Neutrophil (primary cell): ENCODE data around the gene ANXA2.

Experiments used
- H3K27ac ChIP-seq: fragments of 200-600 bp; sonication (generic); 2 replicates; pipeline ENCODE4 v1.5.1; 2016; ENCODE audit warnings: mild to moderate bottlenecking, moderate library complexity
- H3K27me3 ChIP-seq: fragments of 200-600 bp; sonication (generic); 2 replicates; pipeline ENCODE4 v1.6.0; 2016; ENCODE audit warnings: mild to moderate bottlenecking
- H3K36me3 ChIP-seq: fragments of 200-600 bp; sonication (generic); 2 replicates; pipeline ENCODE4 v1.5.1; 2017
- H3K4me1 ChIP-seq, 2 experiments: fragments of 200-600 bp in 1 of 2; sonication (generic) in 1 of 2; 1 replicate in 1 of 2; 2 replicates in 1 of 2; pipeline versions ENCODE4 v1.5.1 to v1.6.1; 2013 to 2016; ENCODE audit warnings: low read depth in 1 of 2, low read length in 1 of 2, mild to moderate bottlenecking in 1 of 2, moderate library complexity in 1 of 2; ENCODE audit not compliant: control insufficient read depth in 1 of 2, insufficient read depth in 1 of 2
- H3K4me3 ChIP-seq, 2 experiments: fragments of 200-600 bp in 1 of 2; sonication (generic) in 1 of 2; 1 replicate in 1 of 2; 2 replicates in 1 of 2; pipeline ENCODE4 v1.5.1; 2013 to 2016; ENCODE audit warnings: low read depth in 1 of 2, low read length in 1 of 2, mild to moderate bottlenecking in 1 of 2, moderate library complexity in 1 of 2
- H3K9me3 ChIP-seq: fragments of 200-600 bp; sonication (generic); 2 replicates; pipeline ENCODE4 v1.5.1; 2016
- CTCF ChIP-seq: fragments of 200-600 bp; sonication (generic); IDR thresholded peaks from 2 replicates; pipeline ENCODE4 v1.5.1; 2016; ENCODE audit warnings: antibody characterized with exemption

The ANXA2 gene

GRCh38 chr15:60350108-60350507, 47.7 kb downstream of the ANXA2 start:
- no peaks in the 10 kb centered on the region for H3K4me1 ChIP-seq
- H3K9me3 ChIP-seq = no peaks in the 10 kb centered on the region
- no peaks in the 10 kb centered on the region for H3K27me3 ChIP-seq
- H3K36me3 ChIP-seq = no peaks in the 10 kb centered on the region
- H3K27ac ChIP-seq = no peak overlapping the region
- H3K4me3 ChIP-seq = no peak overlapping the region
- TF ChIP-seq CTCF = no peak

GRCh38 chr15:60349589-60349988, 48.2 kb downstream of the ANXA2 start:
- H3K27me3 ChIP-seq = no peaks in the 10 kb centered on the region
- TF ChIP-seq CTCF = no peak
- H3K4me1 ChIP-seq = no peaks in the 10 kb centered on the region
- no peak overlapping the region for H3K4me3 ChIP-seq
- H3K9me3 ChIP-seq = no peaks in the 10 kb centered on the region
- H3K36me3 ChIP-seq = no peaks in the 10 kb centered on the region
- H3K27ac ChIP-seq = no peak overlapping the region

GRCh38 chr15:60347480-60348049, 50.2 kb downstream of the ANXA2 start:
- TF ChIP-seq CTCF = no peak

GRCh38 chr15:60346653-60347052, 51.1 kb downstream of the ANXA2 start:
- no peak for TF ChIP-seq CTCF

More at GRCh38 chr15:60347480-60348049, 50.2 kb downstream of the ANXA2 start:
- Histone ChIP-seq H3K4me3 (no peak overlapping the region), H3K36me3 (no peaks in the 10 kb centered on the region), H3K27me3 (peaks cover 7% of the 10 kb centered on the region), H3K9me3 (no peaks in the 10 kb centered on the region), H3K4me1 (no peaks in the 10 kb centered on the region), H3K27ac (no peak overlapping the region)

GRCh38 chr15:60346077-60346476, 51.7 kb downstream of the ANXA2 start:
- Histone ChIP-seq H3K4me3 (no peak overlapping the region), H3K4me1 (no peaks in the 10 kb centered on the region), H3K27ac (no peak overlapping the region), H3K9me3 (no peaks in the 10 kb centered on the region), H3K27me3 (peaks cover 7% of the 10 kb centered on the region), H3K36me3 (no peaks in the 10 kb centered on the region)
- TF ChIP-seq CTCF = no peak

More at GRCh38 chr15:60346653-60347052, 51.1 kb downstream of the ANXA2 start:
- peaks cover 7% of the 10 kb centered on the region for H3K27me3 ChIP-seq
- no peaks in the 10 kb centered on the region for H3K4me1 ChIP-seq
- H3K9me3 ChIP-seq = no peaks in the 10 kb centered on the region
- H3K27ac ChIP-seq = no peak overlapping the region
- H3K4me3 ChIP-seq = no peak overlapping the region
- no peaks in the 10 kb centered on the region for H3K36me3 ChIP-seq
